ENCODE data around the gene NLE1.

NLE1 gene

DNA sequence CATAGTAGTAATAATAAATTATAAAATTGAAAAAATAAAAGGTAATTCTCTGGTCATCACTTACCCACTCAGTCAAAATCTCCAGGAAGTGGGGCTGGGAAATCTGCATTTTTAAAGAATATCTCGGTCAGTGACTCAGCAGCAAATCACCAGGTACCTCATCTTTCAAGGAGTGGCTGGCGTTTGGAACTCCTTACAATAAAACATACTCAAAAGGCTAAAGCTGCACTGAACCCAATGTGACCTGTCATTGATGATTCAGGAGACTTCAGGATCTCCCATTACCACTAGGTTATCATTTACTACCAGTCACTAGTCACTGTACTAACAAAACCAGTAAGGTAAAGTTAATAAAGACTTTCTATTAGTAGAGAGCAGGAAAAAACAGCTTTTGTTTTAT, 57.1 kb downstream of the NLE1 start:
- no peak for DNase-seq

- DNase-seq: no peak
These were observed 59.0 kb downstream of the NLE1 start for GRCh38 chr17:35083071-35083470.

GRCh38 chr17:35082073-35082657, 59.9 kb downstream of the NLE1 start:
- no peak for DNase-seq

GRCh38 chr17:35081638-35082037, 60.5 kb downstream of the NLE1 start:
- DNase-seq: no peak

DNA sequence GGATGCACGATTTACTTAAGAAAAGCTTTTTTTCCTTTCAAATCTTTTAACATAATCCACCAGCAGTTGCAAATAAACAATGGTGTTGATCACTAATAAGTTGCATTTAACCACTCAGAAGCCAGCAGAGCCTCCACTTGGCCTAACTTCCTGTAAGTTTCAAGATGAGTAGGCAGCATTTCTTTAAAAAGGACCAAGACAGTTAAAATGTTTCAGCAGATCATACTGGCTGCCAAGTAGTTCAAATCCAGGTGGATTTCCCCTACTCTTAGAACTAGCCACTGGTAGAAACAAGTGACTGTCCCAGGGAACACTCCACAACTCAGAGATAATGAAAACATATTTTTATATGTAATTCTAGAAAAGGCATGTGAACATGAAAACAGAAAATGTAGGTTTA, 61.6 kb downstream of the NLE1 start:
- no peak for DNase-seq

GRCh38 chr17:35079547-35080423, 62.3 kb downstream of the NLE1 start:
- no peak for DNase-seq
